Nephron (organoid): ENCODE data around the gene UST.

Experiments
- H3K27ac Mint-ChIP-seq, 3 experiments: 2 replicates each; pipeline ENCODE4 v1.8.0; 2020; ENCODE audit warnings: mixed read lengths in 3 of 3, mild to moderate bottlenecking in 2 of 3, moderate library complexity in 1 of 3
- H3K27me3 Mint-ChIP-seq: 2 replicates; pipeline ENCODE4 v1.8.0; 2021; ENCODE audit warnings: low read depth, mild to moderate bottlenecking, moderate library complexity, mixed read lengths
- H3K36me3 Mint-ChIP-seq: 2 replicates; pipeline ENCODE4 v1.8.0; 2020; ENCODE audit warnings: low read depth, mixed read lengths
- H3K4me1 Mint-ChIP-seq: 2 replicates; pipeline ENCODE4 v1.8.0; 2020; ENCODE audit warnings: mixed read lengths
- H3K4me3 Mint-ChIP-seq, 3 experiments: 2 replicates each; pipeline ENCODE4 v1.8.0; 2020; ENCODE audit warnings: mild to moderate bottlenecking in 3 of 3, mixed read lengths in 3 of 3, moderate library complexity in 2 of 3
- H3K9me3 Mint-ChIP-seq: 2 replicates; pipeline ENCODE4 v1.8.0; 2020; ENCODE audit warnings: mixed read lengths
- CTCF ChIP-seq, 3 experiments: fragments of 200-600 bp; sonication (generic); IDR thresholded peaks; one replicate each; pipeline ENCODE4 v1.5.0; 2021; ENCODE audit warnings: antibody characterized with exemption in 3 of 3; ENCODE audit not compliant: unreplicated experiment in 3 of 3

The UST gene

GRCh38 chr6:148893481-148893880 is 146.7 kb downstream of the UST start:
- peaks cover 3% of the 10 kb centered on the region for H3K36me3 Mint-ChIP-seq
- TF ChIP-seq CTCF (IDR thresholded peaks at IDR 0.05; ENCODE audit: unreplicated experiment in 3 of 3): no peak

GRCh38 chr6:148898376-148899014 is 151.7 kb downstream of the UST start:
- Mint-ChIP-seq H3K4me3 (peak overlapping the region in 1 of 3 experiments; percentile 9), H3K27me3 (no peaks in the 10 kb centered on the region), H3K27ac (peak overlapping the region; percentile 23 to 62 (median 59)), H3K36me3 (peaks cover 12% of the 10 kb centered on the region), H3K4me1 (peaks cover 24% of the 10 kb centered on the region), H3K9me3 (no peaks in the 10 kb centered on the region)
- no peak for TF ChIP-seq CTCF (IDR thresholded peaks at IDR 0.05; ENCODE audit: unreplicated experiment in 3 of 3)

More at GRCh38 chr6:148893481-148893880, 146.7 kb downstream of the UST start:
- no peak overlapping the region for H3K27ac Mint-ChIP-seq
- H3K9me3 Mint-ChIP-seq: no peaks in the 10 kb centered on the region
- no peak overlapping the region for H3K4me3 Mint-ChIP-seq
- peaks cover 3% of the 10 kb centered on the region for H3K27me3 Mint-ChIP-seq
- H3K4me1 Mint-ChIP-seq: peaks cover 33% of the 10 kb centered on the region

- H3K4me1 Mint-ChIP-seq: peaks cover 23% of the 10 kb centered on the region
- H3K4me3 Mint-ChIP-seq: no peak overlapping the region
- peaks cover 7% of the 10 kb centered on the region for H3K36me3 Mint-ChIP-seq
- peak overlapping the region in 1 of 3 experiments; percentile 55 for H3K27ac Mint-ChIP-seq
- no peaks in the 10 kb centered on the region for H3K9me3 Mint-ChIP-seq
- no peak for TF ChIP-seq CTCF (IDR thresholded peaks at IDR 0.05; ENCODE audit: unreplicated experiment in 3 of 3)
- no peaks in the 10 kb centered on the region for H3K27me3 Mint-ChIP-seq
Observed at GRCh38 chr6:148904896-148905870, 158.4 kb downstream of the UST start.

- no peaks in the 10 kb centered on the region for H3K27me3 Mint-ChIP-seq
- H3K4me1 Mint-ChIP-seq: peaks cover 18% of the 10 kb centered on the region
- peaks cover 1% of the 10 kb centered on the region for H3K36me3 Mint-ChIP-seq
- TF ChIP-seq CTCF (IDR thresholded peaks at IDR 0.05; ENCODE audit: unreplicated experiment in 3 of 3): no peak
- no peaks in the 10 kb centered on the region for H3K9me3 Mint-ChIP-seq
- H3K4me3 Mint-ChIP-seq: no peak overlapping the region
- no peak overlapping the region for H3K27ac Mint-ChIP-seq
Observed at GRCh38 chr6:148905901-148906300, 159.1 kb downstream of the UST start.

- Mint-ChIP-seq H3K36me3 (no peaks in the 10 kb centered on the region), H3K9me3 (no peaks in the 10 kb centered on the region), H3K4me1 (peaks cover 18% of the 10 kb centered on the region), H3K4me3 (no peak overlapping the region), H3K27me3 (no peaks in the 10 kb centered on the region), H3K27ac (no peak overlapping the region)
- no peak for TF ChIP-seq CTCF (IDR thresholded peaks at IDR 0.05; ENCODE audit: unreplicated experiment in 3 of 3)
Observed at GRCh38 chr6:148906386-148906785, 159.6 kb downstream of the UST start.
